Amniotic stem cell (primary cell): ENCODE data around the gene ETV7.
"Not testable (repeated sequence)": the region's sequence is repeated elsewhere in the genome, so short reads cannot be mapped to it uniquely, and the experiment has no call there.

ENCODE experiments used
- DNase-seq: peaks from one replicate; lab custom pipeline; 2025; lab: John Stamatoyannopoulos, UW

Gene ETV7

GRCh38 chr6:36340306-36340617 lies 47.2 kb downstream of the ETV7 start:
- DNase-seq, result no peak

GRCh38 chr6:36339146-36339545 lies 48.3 kb downstream of the ETV7 start:
- no peak for DNase-seq

GRCh38 chr6:36338223-36338622 lies 49.2 kb downstream of the ETV7 start:
- not testable (repeated sequence) for DNase-seq

GRCh38 chr6:36337814-36338213 lies 49.7 kb downstream of the ETV7 start:
- DNase-seq, result no peak

GRCh38 chr6:36336779-36337241 lies 50.7 kb downstream of the ETV7 start, which contains the start of gene BNIP5:
Gene BNIP5 (minus strand): TSS chr6:36336888. CDS start chr6:36330690, 6,198 bp downstream.
- no peak for DNase-seq

GRCh38 chr6:36336208-36336710 lies 51.2 kb downstream of the ETV7 start:
- DNase-seq, result no peak

GRCh38 chr6:36335465-36336207 lies 51.8 kb downstream of the ETV7 start:
- DNase-seq, result no peak

- DNase-seq, result no peak
Measured at GRCh38 chr6:36334832-36335459, 52.5 kb downstream of the ETV7 start.

GRCh38 chr6:36333931-36334725 lies 53.3 kb downstream of the ETV7 start:
- no peak for DNase-seq

- DNase-seq, result no peak
Measured at GRCh38 chr6:36333171-36333895, 54.1 kb downstream of the ETV7 start.

GRCh38 chr6:36331381-36331780 lies 56.1 kb downstream of the ETV7 start:
- no peak for DNase-seq

GRCh38 chr6:36330366-36330765 lies 57.1 kb downstream of the ETV7 start:
- no peak for DNase-seq

GRCh38 chr6:36329798-36330291 lies 57.6 kb downstream of the ETV7 start:
- no peak for DNase-seq

- no peak for DNase-seq
Measured at GRCh38 chr6:36328600-36328999, 58.9 kb downstream of the ETV7 start.

GRCh38 chr6:36327919-36328236 lies 59.6 kb downstream of the ETV7 start:
- no peak for DNase-seq

- DNase-seq, result no peak
Measured at GRCh38 chr6:36327226-36327918, 60.1 kb downstream of the ETV7 start.

GRCh38 chr6:36326356-36326995 lies 61.0 kb downstream of the ETV7 start:
- DNase-seq, result no peak

GRCh38 chr6:36324715-36325114 lies 62.8 kb downstream of the ETV7 start:
- DNase-seq, result no peak

GRCh38 chr6:36324191-36324590 lies 63.3 kb downstream of the ETV7 start:
- DNase-seq, result no peak

- no peak for DNase-seq
Measured at GRCh38 chr6:36323062-36323461, 64.4 kb downstream of the ETV7 start.

- no peak for DNase-seq
Measured at GRCh38 chr6:36322591-36322990, 64.9 kb downstream of the ETV7 start.
